Natural killer cell (primary cell): ENCODE data around the gene SLC35F4. TPM values are rescaled to one million over a fixed set of nuclear protein-coding genes. Genes with fewer than 3 reads are reported as not detected.

Experiments used
- ATAC-seq, 3 donors: fragments of 150-1000 bp in 2 of 3; fragments of 200-7000 bp in 1 of 3; cut with Tn5 transposase; 1 replicate in 1 of 3; 2 replicates in 2 of 3; pipeline ENCODE4 v1.10.0; 2021; ENCODE audit warnings: mild to moderate bottlenecking in 2 of 3, moderate library complexity in 2 of 3
- DNase-seq, 2 donors: peaks; one replicate each; pipeline versions ENCODE4 v3.0.0 to v3.0.0-alpha.2; 2013 to 2021; ENCODE audit warnings: mixed read lengths in 1 of 2
- H3K27ac ChIP-seq: one replicate; pipeline ENCODE4 v1.5.1; 2013; ENCODE audit warnings: mild to moderate bottlenecking, low read length
- H3K27me3 ChIP-seq: one replicate; pipeline ENCODE4 v1.6.1; 2013; ENCODE audit warnings: low read length; ENCODE audit not compliant: control insufficient read depth, insufficient read depth
- H3K36me3 ChIP-seq: one replicate; pipeline ENCODE4 v1.6.1; 2013; ENCODE audit warnings: low read length; ENCODE audit not compliant: control insufficient read depth, insufficient read depth
- H3K4me1 ChIP-seq: one replicate; pipeline ENCODE4 v1.6.1; 2013; ENCODE audit warnings: low read length; ENCODE audit not compliant: control insufficient read depth, insufficient read depth
- H3K4me3 ChIP-seq: one replicate; pipeline ENCODE4 v1.5.1; 2013; ENCODE audit warnings: low read length
- H3K9me3 ChIP-seq: one replicate; pipeline ENCODE4 v1.6.1; 2013; ENCODE audit warnings: low read length; ENCODE audit not compliant: control insufficient read depth, insufficient read depth
- H3K27ac Mint-ChIP-seq, 2 donors: one replicate each; pipeline ENCODE4 v1.8.0; 2022; ENCODE audit warnings: mild to moderate bottlenecking in 2 of 2, mixed read lengths in 2 of 2, moderate library complexity in 1 of 2
- H3K27me3 Mint-ChIP-seq, 2 donors: one replicate each; pipeline ENCODE4 v1.8.0; 2022; ENCODE audit warnings: low read depth in 2 of 2, mixed read lengths in 2 of 2
- H3K36me3 Mint-ChIP-seq: one replicate; pipeline ENCODE4 v1.8.0; 2022; ENCODE audit warnings: mixed read lengths
- H3K4me1 Mint-ChIP-seq, 2 donors: one replicate each; pipeline ENCODE4 v1.8.0; 2022; ENCODE audit warnings: mixed read lengths in 2 of 2
- H3K4me3 Mint-ChIP-seq: one replicate; pipeline ENCODE4 v1.8.0; 2022; ENCODE audit warnings: mild to moderate bottlenecking, moderate library complexity, mixed read lengths
- H3K9me3 Mint-ChIP-seq, 2 donors: one replicate each; pipeline ENCODE4 v1.8.0; 2022; ENCODE audit warnings: mixed read lengths in 2 of 2
- WGBS: methylation state at CpG from one replicate; pipeline ENCODE4 v1.1.7; 2013; ENCODE audit warnings: missing lambda C conversion rate; ENCODE audit not compliant: insufficient coverage; 5-methylcytosine and 5-hydroxymethylcytosine counted together
- intact Hi-C: fragments of 100-400 bp; cut with micrococcal nuclease; formaldehyde crosslinking; loops from one replicate; pipeline ENCODE4 v1.14.2; 2022
- total RNA-seq, 4 donors: library from RNA; stranded (reverse); fragments of 120-200 nt in 1 of 4; gene quantifications; one replicate each; pipeline versions ENCODE4 v1.2.3 to v1.2.4, GENCODE V29; 2013 to 2022
- TF ChIP-seq, protein P1 (sequence below): fragments of 200-600 bp; IDR thresholded peaks from one replicate; pipeline ENCODE4 v1.8.0; 2022; ENCODE audit warnings: antibody characterized with exemption

The SLC35F4 gene
- total RNA-seq, 3 donors from 2014 or later (not counting 1 experiment from before 2014, with no cell fraction given) = not detected

DNA sequence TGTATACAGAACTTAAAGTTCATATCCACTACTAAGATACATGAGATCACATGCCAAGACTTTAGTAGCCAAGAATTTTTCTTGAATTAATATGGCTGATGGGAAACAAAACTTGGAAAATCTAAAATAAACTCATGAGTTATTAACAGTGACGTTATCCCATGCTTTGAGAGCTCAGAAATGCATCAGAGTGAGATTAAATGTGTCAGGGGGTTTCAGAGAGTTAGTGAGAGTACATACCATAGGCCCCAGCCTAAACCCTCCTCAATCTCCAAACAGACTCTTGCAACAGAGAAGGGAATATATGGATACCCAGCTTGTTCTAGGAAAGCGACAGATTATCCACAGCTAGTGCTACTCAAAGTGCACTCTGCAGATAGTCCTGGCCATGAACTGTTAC lies 19.3 kb downstream of the SLC35F4 start:
- Histone ChIP-seq H3K36me3 (no peaks in the 10 kb centered on the region), H3K27me3 (no peaks in the 10 kb centered on the region), H3K9me3 (no peaks in the 10 kb centered on the region), H3K4me1 (no peaks in the 10 kb centered on the region), H3K4me3 (no peak overlapping the region), H3K27ac (no peak overlapping the region)
- DNase-seq = no peak
- Mint-ChIP-seq H3K27ac (no peak overlapping the region), H3K4me1 (no peaks in the 10 kb centered on the region), H3K36me3 (no peaks in the 10 kb centered on the region), H3K4me3 (no peak overlapping the region), H3K27me3 (no peaks in the 10 kb centered on the region), H3K9me3 (peaks cover 0 to 4% of the 10 kb centered on the region in 2 donors)
- TF ChIP-seq, protein P1, sequence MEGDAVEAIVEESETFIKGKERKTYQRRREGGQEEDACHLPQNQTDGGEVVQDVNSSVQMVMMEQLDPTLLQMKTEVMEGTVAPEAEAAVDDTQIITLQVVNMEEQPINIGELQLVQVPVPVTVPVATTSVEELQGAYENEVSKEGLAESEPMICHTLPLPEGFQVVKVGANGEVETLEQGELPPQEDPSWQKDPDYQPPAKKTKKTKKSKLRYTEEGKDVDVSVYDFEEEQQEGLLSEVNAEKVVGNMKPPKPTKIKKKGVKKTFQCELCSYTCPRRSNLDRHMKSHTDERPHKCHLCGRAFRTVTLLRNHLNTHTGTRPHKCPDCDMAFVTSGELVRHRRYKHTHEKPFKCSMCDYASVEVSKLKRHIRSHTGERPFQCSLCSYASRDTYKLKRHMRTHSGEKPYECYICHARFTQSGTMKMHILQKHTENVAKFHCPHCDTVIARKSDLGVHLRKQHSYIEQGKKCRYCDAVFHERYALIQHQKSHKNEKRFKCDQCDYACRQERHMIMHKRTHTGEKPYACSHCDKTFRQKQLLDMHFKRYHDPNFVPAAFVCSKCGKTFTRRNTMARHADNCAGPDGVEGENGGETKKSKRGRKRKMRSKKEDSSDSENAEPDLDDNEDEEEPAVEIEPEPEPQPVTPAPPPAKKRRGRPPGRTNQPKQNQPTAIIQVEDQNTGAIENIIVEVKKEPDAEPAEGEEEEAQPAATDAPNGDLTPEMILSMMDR = no peak
- 64% methylated on average over 2 of the region's 2 CpGs for WGBS
- intact Hi-C loops = no loop called here
- ATAC-seq = no peak

DNA sequence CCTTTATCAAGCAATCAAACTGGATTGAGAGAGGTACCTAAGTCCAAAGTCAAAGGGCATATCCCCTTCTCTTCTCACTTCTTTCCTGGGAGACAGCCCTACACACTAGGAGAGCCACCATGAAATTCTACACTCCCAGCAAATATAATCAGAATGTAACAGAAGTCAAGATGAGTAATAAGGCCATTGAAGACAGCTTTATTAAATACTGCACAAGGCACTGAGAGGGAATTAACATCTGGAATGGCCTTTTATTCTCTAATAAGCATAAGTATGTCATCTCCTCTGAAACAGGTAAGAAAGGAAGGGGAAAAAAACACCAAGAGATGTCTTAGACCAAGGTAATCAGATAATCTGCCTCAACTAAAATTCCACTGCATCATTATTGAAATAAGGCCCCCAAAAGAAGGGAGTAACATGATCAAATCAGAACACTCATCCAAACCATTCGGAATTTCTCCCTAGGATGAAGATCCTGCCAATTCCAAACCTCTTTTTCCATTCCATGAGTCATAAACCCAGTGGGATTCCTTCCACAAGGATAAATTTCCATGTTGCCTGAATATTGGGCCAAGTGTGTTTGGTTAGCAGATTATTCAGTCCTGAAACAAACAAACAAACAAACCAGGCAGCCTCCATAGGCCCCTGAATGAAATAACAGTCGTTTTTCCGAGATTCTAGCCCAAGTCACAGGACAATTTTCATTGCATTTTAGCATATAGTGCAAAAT lies 19.9 kb downstream of the SLC35F4 start:
- Histone ChIP-seq H3K9me3 (no peaks in the 10 kb centered on the region), H3K27ac (no peak overlapping the region), H3K27me3 (no peaks in the 10 kb centered on the region), H3K36me3 (no peaks in the 10 kb centered on the region), H3K4me1 (no peaks in the 10 kb centered on the region), H3K4me3 (no peak overlapping the region)
- H3K27ac Mint-ChIP-seq = no peak overlapping the region
- no peak for ATAC-seq
- no peaks in the 10 kb centered on the region for H3K4me1 Mint-ChIP-seq
- H3K36me3 Mint-ChIP-seq = no peaks in the 10 kb centered on the region
- intact Hi-C loops = no loop called here
- no peak overlapping the region for H3K4me3 Mint-ChIP-seq
- H3K9me3 Mint-ChIP-seq = peaks cover 0 to 4% of the 10 kb centered on the region in 2 donors
- H3K27me3 Mint-ChIP-seq = no peaks in the 10 kb centered on the region
- TF ChIP-seq, protein P1 = no peak
- WGBS = 47% methylated on average over 3 of the region's 3 CpGs
- DNase-seq = no peak

DNA sequence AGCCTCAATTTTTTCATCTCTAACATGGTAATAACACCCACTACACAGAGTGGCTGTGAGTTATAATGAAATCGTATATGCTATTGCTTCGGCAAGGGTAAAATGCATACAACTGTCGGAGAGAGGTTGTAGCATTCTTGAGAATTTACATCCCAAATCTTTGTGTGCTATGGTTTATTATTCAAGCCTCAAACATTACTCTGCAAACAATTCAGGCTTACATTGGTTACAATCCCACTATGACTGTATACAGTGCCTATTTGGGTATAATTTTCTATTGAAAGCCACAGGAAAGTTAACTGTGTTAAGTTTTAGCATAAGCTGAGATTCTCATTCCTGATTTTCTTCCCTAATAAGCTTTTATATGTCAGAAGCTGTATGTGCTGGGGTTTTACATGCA lies 20.6 kb downstream of the SLC35F4 start:
- Histone ChIP-seq H3K27ac (no peak overlapping the region), H3K4me3 (no peak overlapping the region), H3K36me3 (no peaks in the 10 kb centered on the region), H3K4me1 (no peaks in the 10 kb centered on the region), H3K27me3 (no peaks in the 10 kb centered on the region), H3K9me3 (no peaks in the 10 kb centered on the region)
- intact Hi-C loops = no loop called here
- Mint-ChIP-seq H3K4me1 (no peaks in the 10 kb centered on the region), H3K27me3 (no peaks in the 10 kb centered on the region), H3K4me3 (no peak overlapping the region), H3K36me3 (no peaks in the 10 kb centered on the region), H3K9me3 (peaks cover 0 to 4% of the 10 kb centered on the region in 2 donors), H3K27ac (no peak overlapping the region)
- WGBS = 96% methylated on average over 3 of the region's 3 CpGs
- ATAC-seq = no peak
- no peak for DNase-seq
- TF ChIP-seq, protein P1 = no peak

DNA sequence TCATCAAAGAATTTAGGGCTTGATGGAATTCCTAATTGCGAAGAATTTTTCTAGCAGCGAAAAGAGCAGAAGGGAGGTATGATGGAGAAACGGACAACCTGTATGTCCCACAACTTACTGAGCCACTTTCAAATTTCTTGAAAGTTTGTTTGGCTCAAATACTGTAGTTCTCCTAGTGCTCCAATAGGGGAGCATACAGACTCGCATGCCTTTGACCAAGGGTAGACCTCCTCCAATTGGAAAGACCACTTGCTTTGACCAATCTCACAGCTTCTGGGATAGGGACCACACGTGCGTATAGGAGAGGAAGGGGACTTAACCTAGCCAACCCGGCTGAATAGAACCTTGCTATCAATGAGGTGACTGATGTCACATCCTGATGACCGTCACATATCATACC lies 28.6 kb downstream of the SLC35F4 start:
- TF ChIP-seq, protein P1 = no peak
- Mint-ChIP-seq H3K36me3 (no peaks in the 10 kb centered on the region), H3K4me3 (no peak overlapping the region), H3K27ac (no peak overlapping the region), H3K27me3 (no peaks in the 10 kb centered on the region), H3K9me3 (peaks cover 0 to 2% of the 10 kb centered on the region in 2 donors), H3K4me1 (no peaks in the 10 kb centered on the region)
- intact Hi-C loops = no loop called here
- 92% methylated on average over 8 of the region's 8 CpGs for WGBS
- Histone ChIP-seq H3K27me3 (no peaks in the 10 kb centered on the region), H3K36me3 (no peaks in the 10 kb centered on the region), H3K4me1 (no peaks in the 10 kb centered on the region), H3K27ac (no peak overlapping the region), H3K9me3 (no peaks in the 10 kb centered on the region), H3K4me3 (no peak overlapping the region)
- DNase-seq (no peak), ATAC-seq (no peak)
